OCI-LY7 (cell line): ENCODE results near the gene RPL39L. TPM values are rescaled to one million over a fixed set of nuclear protein-coding genes. Genes with fewer than 3 reads are reported as not detected.

Experiments
- BruUV-seq: library from RNA; stranded (reverse); fragments of 400-500 nt; replicated peaks from 2 replicates; lab custom pipeline; 2021; lab: Mats Ljungman, UMichigan
- CTCF ChIA-PET: fragments of 300-600 bp; sonication (Branson Sonifier 250); formaldehyde crosslinking; loops from one replicate; lab custom pipeline; 2022; ENCODE audit warnings: antibody characterized with exemption; ENCODE audit not compliant: unreplicated experiment; lab: Charles Lee
- POLR2A ChIA-PET: fragments of 300-600 bp; sonication (Branson Sonifier 250); formaldehyde crosslinking; loops from one replicate; lab custom pipeline; 2022; ENCODE audit warnings: antibody characterized with exemption; lab: Charles Lee
- DNase-seq: peaks from one replicate; pipeline ENCODE4 v3.0.0-alpha.2; 2015; ENCODE audit warnings: low spot score
- H2AFZ ChIP-seq: fragments of 200-600 bp; sonication (generic), shearing (Covaris generic); 2 replicates; pipeline ENCODE4 v1.6.1; 2014; ENCODE audit warnings: mild to moderate bottlenecking, antibody characterized with exemption, low read length, moderate library complexity
- H3K27ac ChIP-seq: fragments of 200-600 bp; sonication (generic); 2 replicates; pipeline ENCODE4 v1.5.1; 2014; ENCODE audit warnings: mixed run types, low read depth, mild to moderate bottlenecking, moderate library complexity, low read length, inconsistent platforms; ENCODE audit not compliant: poor library complexity, severe bottlenecking
- H3K36me3 ChIP-seq: fragments of 200-600 bp; sonication (generic); 2 replicates; pipeline ENCODE4 v1.6.1; 2014; ENCODE audit warnings: mild to moderate bottlenecking, antibody characterized with exemption, low read length, moderate library complexity, mixed read lengths; ENCODE audit not compliant: insufficient read depth
- H3K4me1 ChIP-seq: fragments of 200-600 bp; sonication (generic); 2 replicates; pipeline ENCODE4 v1.5.1; 2014; ENCODE audit warnings: mild to moderate bottlenecking, low read length; ENCODE audit not compliant: insufficient read depth, poor library complexity, severe bottlenecking
- H3K4me2 ChIP-seq: fragments of 200-600 bp; sonication (generic); 2 replicates; pipeline ENCODE4 v1.6.1; 2014; ENCODE audit warnings: mild to moderate bottlenecking, low read length
- H3K4me3 ChIP-seq: fragments of 200-600 bp; sonication (generic); 2 replicates; pipeline ENCODE4 v1.5.1; 2014; ENCODE audit warnings: mild to moderate bottlenecking, low read depth, low read length; ENCODE audit not compliant: poor library complexity, severe bottlenecking
- H3K79me2 ChIP-seq: fragments of 200-600 bp; sonication (generic); 2 replicates; pipeline ENCODE4 v1.6.1; 2016; ENCODE audit warnings: low read depth, mild to moderate bottlenecking, low read length, moderate library complexity, mixed read lengths; ENCODE audit not compliant: insufficient read depth
- H3K9me2 ChIP-seq: fragments of 200-600 bp; sonication (generic); 2 replicates; pipeline ENCODE4 v1.6.1; 2016; ENCODE audit warnings: mild to moderate bottlenecking, low read length, mixed read lengths; ENCODE audit not compliant: insufficient read depth
- H3K9me3 ChIP-seq: fragments of 200-600 bp; sonication (generic); 2 replicates; pipeline ENCODE4 v1.6.1; 2014; ENCODE audit warnings: mild to moderate bottlenecking, mixed run types, low read length, mixed read lengths
- H4K20me1 ChIP-seq: fragments of 200-600 bp; sonication (generic); 2 replicates; pipeline ENCODE4 v1.6.1; 2014; ENCODE audit warnings: mild to moderate bottlenecking, antibody characterized with exemption, low read length, moderate library complexity, mixed read lengths; ENCODE audit not compliant: insufficient read depth
- EZH2phosphoT487 ChIP-seq: fragments of 200-600 bp; sonication (generic); IDR thresholded peaks from 2 replicates; pipeline ENCODE4 v1.6.1; 2018; ENCODE audit warnings: low read depth, borderline replicate concordance, mild to moderate bottlenecking, mixed run types, antibody characterized with exemption, low read length, moderate library complexity, mixed read lengths
- intact Hi-C: fragments of 100-400 bp; cut with micrococcal nuclease; formaldehyde crosslinking; loops from one replicate; pipeline ENCODE4 v1.10.0; 2022; ENCODE audit not compliant: unreplicated experiment
- total RNA-seq, 2 experiments: library from RNA; depleted of rRNA in 1 of 2; stranded (reverse); fragments of >200 nt in 1 of 2; shearing (Covaris generic) in 1 of 2; gene quantifications; 2 replicates each; pipeline ENCODE4 v1.2.3, GENCODE V29; 2014 to 2022
- TF ChIP-seq, protein P1 (sequence below): fragments of 200-600 bp; sonication (generic); conservative IDR thresholded peaks from 2 replicates; pipeline ENCODE4 v1.5.1; 2014; ENCODE audit warnings: mild to moderate bottlenecking, antibody characterized with exemption, low read length, moderate library complexity, mixed read lengths

RPL39L gene
- total RNA-seq, 2 experiments from 2014 or later: 46.5 to 79.2 TPM

DNA sequence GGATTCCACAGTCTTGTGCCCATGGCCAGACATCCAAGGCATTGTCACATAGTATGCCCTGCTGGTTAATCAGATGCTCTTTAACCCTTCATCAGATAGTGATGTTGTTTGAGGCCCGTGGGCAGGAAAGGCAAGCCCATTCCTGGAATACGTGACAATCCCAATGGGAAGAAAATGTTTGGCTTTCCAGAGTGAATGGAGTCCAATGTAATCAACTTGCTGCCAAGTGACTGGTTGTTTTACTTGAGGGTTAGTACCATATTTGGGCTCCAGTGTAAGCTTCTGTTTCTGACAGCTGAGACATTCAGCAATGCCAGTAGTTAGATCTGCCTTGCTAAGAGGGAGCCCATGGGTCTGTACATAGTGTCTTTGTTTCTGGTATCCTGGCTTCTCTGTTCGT is 31.3 kb downstream of the RPL39L start:
- no peak overlapping the region for H3K4me2 ChIP-seq
- H4K20me1 ChIP-seq: no peaks in the 10 kb centered on the region
- H3K36me3 ChIP-seq: no peaks in the 10 kb centered on the region
- intact Hi-C loops: no loop called here
- CTCF ChIA-PET: no interaction called here
- BruUV-seq: no TSS peak
- no peak for DNase-seq
- peaks cover 8% of the 10 kb centered on the region for H3K4me1 ChIP-seq
- H3K27ac ChIP-seq: no peak overlapping the region
- H3K4me3 ChIP-seq: no peak overlapping the region
- POLR2A ChIA-PET: interaction anchor here (0.7 kb wide), 1 partner anchor 15 kb away, joined by 3 read pairs; no protein-coding TSS in a partner anchor
- H3K79me2 ChIP-seq: no peaks in the 10 kb centered on the region
- no peaks in the 10 kb centered on the region for H3K9me3 ChIP-seq
- no peaks in the 10 kb centered on the region for H3K9me2 ChIP-seq
- TF ChIP-seq, protein P1, sequence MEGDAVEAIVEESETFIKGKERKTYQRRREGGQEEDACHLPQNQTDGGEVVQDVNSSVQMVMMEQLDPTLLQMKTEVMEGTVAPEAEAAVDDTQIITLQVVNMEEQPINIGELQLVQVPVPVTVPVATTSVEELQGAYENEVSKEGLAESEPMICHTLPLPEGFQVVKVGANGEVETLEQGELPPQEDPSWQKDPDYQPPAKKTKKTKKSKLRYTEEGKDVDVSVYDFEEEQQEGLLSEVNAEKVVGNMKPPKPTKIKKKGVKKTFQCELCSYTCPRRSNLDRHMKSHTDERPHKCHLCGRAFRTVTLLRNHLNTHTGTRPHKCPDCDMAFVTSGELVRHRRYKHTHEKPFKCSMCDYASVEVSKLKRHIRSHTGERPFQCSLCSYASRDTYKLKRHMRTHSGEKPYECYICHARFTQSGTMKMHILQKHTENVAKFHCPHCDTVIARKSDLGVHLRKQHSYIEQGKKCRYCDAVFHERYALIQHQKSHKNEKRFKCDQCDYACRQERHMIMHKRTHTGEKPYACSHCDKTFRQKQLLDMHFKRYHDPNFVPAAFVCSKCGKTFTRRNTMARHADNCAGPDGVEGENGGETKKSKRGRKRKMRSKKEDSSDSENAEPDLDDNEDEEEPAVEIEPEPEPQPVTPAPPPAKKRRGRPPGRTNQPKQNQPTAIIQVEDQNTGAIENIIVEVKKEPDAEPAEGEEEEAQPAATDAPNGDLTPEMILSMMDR: no peak
- TF ChIP-seq EZH2phosphoT487: no peak
- H2AFZ ChIP-seq: no peak overlapping the region

DNA sequence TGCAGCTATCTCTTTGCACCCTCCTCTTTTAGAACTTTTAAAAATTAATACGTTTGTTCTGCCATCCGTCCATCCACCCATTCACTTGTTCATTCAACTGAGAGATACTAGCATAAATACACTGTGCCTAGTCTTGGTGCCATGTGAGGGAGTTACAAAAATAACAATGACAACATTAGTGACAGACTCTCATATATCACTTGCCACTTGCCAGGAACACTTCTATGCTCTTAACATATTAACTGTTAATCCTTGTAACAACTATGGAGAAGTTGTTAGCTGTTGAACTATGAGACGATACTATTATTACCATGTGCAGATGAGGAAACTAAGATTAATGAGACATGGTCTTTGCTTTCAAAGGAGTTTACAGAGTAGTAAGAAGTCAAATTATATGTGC is 33.6 kb downstream of the RPL39L start:
- intact Hi-C loops: no loop called here
- no peak for TF ChIP-seq EZH2phosphoT487
- TF ChIP-seq, protein P1: no peak
- no peaks in the 10 kb centered on the region for H3K9me3 ChIP-seq
- no peak overlapping the region for H3K27ac ChIP-seq
- POLR2A ChIA-PET: interaction anchor here (0.5 to 1.0 kb wide), 3 partner anchors 34 to 106 kb away, joined by 3 to 5 read pairs (median 3); partner anchors contain the start of gene RPL39L
- H3K36me3 ChIP-seq: no peaks in the 10 kb centered on the region
- H3K9me2 ChIP-seq: no peaks in the 10 kb centered on the region
- no peak overlapping the region for H2AFZ ChIP-seq
- H4K20me1 ChIP-seq: no peaks in the 10 kb centered on the region
- H3K4me1 ChIP-seq: peaks cover 24% of the 10 kb centered on the region
- H3K4me2 ChIP-seq: no peak overlapping the region
- no peaks in the 10 kb centered on the region for H3K79me2 ChIP-seq
- CTCF ChIA-PET: no interaction called here
- BruUV-seq: no TSS peak
- no peak for DNase-seq
- no peak overlapping the region for H3K4me3 ChIP-seq

DNA sequence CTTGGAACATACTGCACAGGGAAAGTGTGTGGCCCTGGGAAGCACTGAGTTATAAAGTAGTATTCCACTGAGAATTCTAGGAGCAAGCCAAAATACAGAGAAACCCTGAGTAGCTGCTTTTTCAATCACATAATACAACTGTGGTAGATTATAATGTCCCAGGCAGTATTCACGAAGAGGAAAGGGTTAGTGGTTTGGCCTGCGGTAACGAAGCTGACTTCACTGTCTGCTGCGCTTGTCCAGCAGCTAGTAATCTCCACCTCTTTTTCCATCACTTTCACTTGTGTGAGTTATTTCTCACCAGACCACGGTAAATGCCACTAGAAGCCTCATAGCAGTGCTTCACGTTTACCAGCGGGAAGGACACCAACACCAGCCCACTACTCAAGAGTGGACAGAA is 34.4 kb downstream of the RPL39L start:
- Histone ChIP-seq H3K9me3 (peaks cover under 1% of the 10 kb centered on the region; the same call in 1 of the 2 replicates), H3K9me2 (no peaks in the 10 kb centered on the region), H2AFZ (no peak overlapping the region), H3K79me2 (no peaks in the 10 kb centered on the region), H3K36me3 (no peaks in the 10 kb centered on the region; the same call in 1 of the 2 replicates), H4K20me1 (no peaks in the 10 kb centered on the region), H3K4me1 (peaks cover 24% of the 10 kb centered on the region), H3K4me3 (no peak overlapping the region), H3K4me2 (no peak overlapping the region), H3K27ac (no peak overlapping the region)
- POLR2A ChIA-PET: no interaction called here
- no peak for TF ChIP-seq EZH2phosphoT487
- TF ChIP-seq, protein P1: no peak
- CTCF ChIA-PET: no interaction called here
- DNase-seq: no peak
- no TSS peak for BruUV-seq
- intact Hi-C loops: no loop called here
